ENCODE results near the gene POLE3. TPM values are rescaled to one million over a fixed set of nuclear protein-coding genes. Genes with fewer than 3 reads are reported as not detected.

The POLE3 gene
- total and polyA plus RNA-seq, 2 donors (not counting 1 experiment from before 2014, with no cell fraction given), result 50.3 to 60.7 TPM

GRCh38 chr9:113393281-113393680, 17.2 kb downstream of the POLE3 start:
- ChIA-PET CTCF (no interaction called here), POLR2A (no interaction called here)
- Histone ChIP-seq H3K36me3 (replicated peaks in 1 of 2; ENCODE audit: control extremely low read depth in 1 of 2, control insufficient read depth in 1 of 2, extremely low read depth in 1 of 2, insufficient read depth in 2 of 2, low read length in 1 of 2) (peaks cover 0 to 40% of the 10 kb centered on the region in 2 experiments), H3K4me3 (ENCODE audit: control extremely low read depth in 1 of 5, extremely low read depth in 1 of 5, insufficient read depth in 1 of 5, low read depth in 2 of 5, low read length in 4 of 5) (no peak overlapping the region), H3K9me3 (ENCODE audit: control extremely low read depth in 1 of 3, control insufficient read depth in 2 of 3, insufficient read depth in 1 of 3, low read length in 2 of 3) (no peaks in the 10 kb centered on the region), H3K27ac (ENCODE audit: low read length in 2 of 2) (no peak overlapping the region), H3K4me2 (replicated peaks; ENCODE audit: low read depth, low read length, poor library complexity, severe bottlenecking) (no peak overlapping the region), H4K20me1 (ENCODE audit: control insufficient read depth, insufficient read depth, low read length, poor library complexity, severe bottlenecking) (no peaks in the 10 kb centered on the region), H2AFZ (ENCODE audit: insufficient read depth, low read depth, low read length, poor library complexity, severe bottlenecking) (no peak overlapping the region), H3K9ac (ENCODE audit: low read length) (no peak overlapping the region), H3K27me3 (replicated peaks in 1 of 4; ENCODE audit: control extremely low read depth in 1 of 4, control insufficient read depth in 3 of 4, insufficient read depth in 4 of 4, low read length in 3 of 4) (no peaks in the 10 kb centered on the region), H3K79me2 (ENCODE audit: control insufficient read depth, insufficient read depth, low read length) (peaks cover 3% of the 10 kb centered on the region), H3K4me1 (ENCODE audit: control insufficient read depth in 2 of 2, insufficient read depth in 2 of 2, low read length in 2 of 2) (no peaks in the 10 kb centered on the region)
- intact Hi-C loops (cut with micrococcal nuclease), result no loop called here
- H3K9me3 Mint-ChIP-seq (ENCODE audit: insufficient read depth), result no peaks in the 10 kb centered on the region
- DNase-seq (no peak), ATAC-seq (ENCODE audit: low read depth) (no peak)
- no peak overlapping the region for H3K4me3 Mint-ChIP-seq
- peaks cover 3% of the 10 kb centered on the region for H3K4me1 Mint-ChIP-seq
- no peaks in the 10 kb centered on the region for H3K27me3 Mint-ChIP-seq
- no peak overlapping the region for H3K27ac Mint-ChIP-seq
- WGBS (ENCODE audit: insufficient coverage), result 97% methylated on average over 4 of the region's 7 CpGs
- no peak for TF ChIP-seq EZH2 (IDR thresholded peaks at IDR 0.05; ENCODE audit: borderline replicate concordance, insufficient read depth, low read depth, low read length, poor library complexity, severe bottlenecking)
- TF ChIP-seq CTCF (IDR thresholded peaks at IDR 0.05), result no peak

- Histone ChIP-seq H4K20me1 (ENCODE audit: control insufficient read depth, insufficient read depth, low read length, poor library complexity, severe bottlenecking) (no peaks in the 10 kb centered on the region), H3K79me2 (ENCODE audit: control insufficient read depth, insufficient read depth, low read length) (peaks cover 3% of the 10 kb centered on the region), H3K36me3 (replicated peaks in 1 of 2; ENCODE audit: control extremely low read depth in 1 of 2, control insufficient read depth in 1 of 2, extremely low read depth in 1 of 2, insufficient read depth in 2 of 2, low read length in 1 of 2) (peaks cover 0 to 54% of the 10 kb centered on the region in 2 experiments), H2AFZ (ENCODE audit: insufficient read depth, low read depth, low read length, poor library complexity, severe bottlenecking) (no peak overlapping the region), H3K4me3 (ENCODE audit: control extremely low read depth in 1 of 5, extremely low read depth in 1 of 5, insufficient read depth in 1 of 5, low read depth in 2 of 5, low read length in 4 of 5) (no peak overlapping the region), H3K4me2 (replicated peaks; ENCODE audit: low read depth, low read length, poor library complexity, severe bottlenecking) (no peak overlapping the region), H3K9ac (ENCODE audit: low read length) (no peak overlapping the region), H3K27ac (ENCODE audit: low read length in 2 of 2) (no peak overlapping the region), H3K9me3 (ENCODE audit: control extremely low read depth in 1 of 3, control insufficient read depth in 2 of 3, insufficient read depth in 1 of 3, low read length in 2 of 3) (no peaks in the 10 kb centered on the region), H3K4me1 (ENCODE audit: control insufficient read depth in 2 of 2, insufficient read depth in 2 of 2, low read length in 2 of 2) (no peaks in the 10 kb centered on the region), H3K27me3 (replicated peaks in 1 of 4; ENCODE audit: control extremely low read depth in 1 of 4, control insufficient read depth in 3 of 4, insufficient read depth in 4 of 4, low read length in 3 of 4) (no peaks in the 10 kb centered on the region)
- Mint-ChIP-seq H3K4me1 (peaks cover 2% of the 10 kb centered on the region), H3K27me3 (no peaks in the 10 kb centered on the region), H3K27ac (no peak overlapping the region), H3K9me3 (ENCODE audit: insufficient read depth) (no peaks in the 10 kb centered on the region), H3K4me3 (no peak overlapping the region)
- CTCF ChIA-PET, result interaction anchor here (0.8 kb wide), 1 partner anchor 9 kb away, joined by 3 read pairs; the partner anchor contains the start of gene ALAD
- ATAC-seq (ENCODE audit: low read depth) (no peak), DNase-seq (no peak)
- POLR2A ChIA-PET, result interaction anchor here (0.7 kb wide), 1 partner anchor 8 kb away, joined by 3 read pairs; no protein-coding TSS in a partner anchor
- 100% methylated on average over 1 of the region's 7 CpGs for WGBS (ENCODE audit: insufficient coverage)
- TF ChIP-seq CTCF (IDR thresholded peaks at IDR 0.05) (no peak), EZH2 (IDR thresholded peaks at IDR 0.05; ENCODE audit: borderline replicate concordance, insufficient read depth, low read depth, low read length, poor library complexity, severe bottlenecking) (no peak)
- intact Hi-C loops (cut with micrococcal nuclease), result no loop called here
These were observed 18.6 kb downstream of the POLE3 start for GRCh38 chr9:113391917-113392316.

Measured in B cell (primary cell).